Hematopoietic multipotent progenitor cell treated with erythropoietin and hydrocortisone succinate and interleukin-3 and kit ligand, for 17 days (in vitro differentiated cells): ENCODE results near the gene CAMK1.
A peak's percentile ranks its signal among the peaks of the same experiment; 100 is the strongest.

Experiments
- DNase-seq: peaks from one replicate; pipeline ENCODE4 v3.0.0-alpha.2; 2015; ENCODE audit warnings: low spot score

The CAMK1 gene

GRCh38 chr3:9792405-9793160 is 22.8 kb upstream of the CAMK1 start, which contains the start of the genes ARPC4 and TADA3:
Gene ARPC4, plus strand, starts transcription at chr3:9793082. Its CDS starts 40 bp downstream, at chr3:9793122.
Gene TADA3, minus strand, starts transcription at chr3:9792473. Its CDS starts 1,007 bp downstream, at chr3:9791466.
- peak; percentile 97 for DNase-seq

- DNase-seq = no peak
Measured at GRCh38 chr3:9791790-9792404, 22.1 kb upstream of the CAMK1 start.

GRCh38 chr3:9791127-9791526 is 21.4 kb upstream of the CAMK1 start:
- no peak for DNase-seq

GRCh38 chr3:9787714-9788113 is 18.0 kb upstream of the CAMK1 start:
- no peak for DNase-seq

GRCh38 chr3:9786825-9787669 is 17.3 kb upstream of the CAMK1 start:
- DNase-seq = no peak

GRCh38 chr3:9786209-9786739 is 16.5 kb upstream of the CAMK1 start:
- no peak for DNase-seq

- no peak for DNase-seq
Measured at GRCh38 chr3:9785602-9786001, 15.9 kb upstream of the CAMK1 start.

- no peak for DNase-seq
Measured at GRCh38 chr3:9784965-9785364, 15.2 kb upstream of the CAMK1 start.

- no peak for DNase-seq
Measured at GRCh38 chr3:9783954-9784353, 14.2 kb upstream of the CAMK1 start.

GRCh38 chr3:9782770-9783169 is 13.0 kb upstream of the CAMK1 start:
- peak; percentile 44 for DNase-seq

GRCh38 chr3:9781978-9782603 is 12.3 kb upstream of the CAMK1 start:
- no peak for DNase-seq

GRCh38 chr3:9781551-9781950 is 11.8 kb upstream of the CAMK1 start:
- DNase-seq = no peak

GRCh38 chr3:9780910-9781309 is 11.2 kb upstream of the CAMK1 start:
- no peak for DNase-seq

GRCh38 chr3:9780458-9780812 is 10.7 kb upstream of the CAMK1 start:
- no peak for DNase-seq

GRCh38 chr3:9779721-9780457 is 10.1 kb upstream of the CAMK1 start:
- no peak for DNase-seq

GRCh38 chr3:9779075-9779593 is 9.4 kb upstream of the CAMK1 start:
- no peak for DNase-seq

- no peak for DNase-seq
Measured at GRCh38 chr3:9778143-9779074, 8.7 kb upstream of the CAMK1 start.

- DNase-seq = no peak
Measured at GRCh38 chr3:9777694-9778021, 7.9 kb upstream of the CAMK1 start.

GRCh38 chr3:9776896-9777693 is 7.3 kb upstream of the CAMK1 start:
- DNase-seq = peak; percentile 21
